GM23338 (cell line): ENCODE measurements around the gene LSM14A. TPM values are rescaled to one million over a fixed set of nuclear protein-coding genes. Genes with fewer than 3 reads are reported as not detected.

Experiments
- EZH2 ChIP-seq: fragments of 200-600 bp; sonication (generic); IDR thresholded peaks from one replicate; pipeline ENCODE4 v1.8.0; 2017; ENCODE audit warnings: antibody characterized with exemption, mild to moderate bottlenecking, low read depth; ENCODE audit not compliant: unreplicated experiment
- EZH2phosphoT487 ChIP-seq: fragments of 200-600 bp; sonication (generic); IDR thresholded peaks from one replicate; pipeline ENCODE4 v1.8.1; 2018; ENCODE audit warnings: antibody characterized with exemption; ENCODE audit not compliant: unreplicated experiment
- NANOG ChIP-seq: IDR thresholded peaks from 2 replicates; pipeline ENCODE4 v1.6.1; 2016; ENCODE audit warnings: antibody characterized with exemption, borderline replicate concordance
- POLR2AphosphoS5 ChIP-seq: IDR thresholded peaks from 2 replicates; pipeline ENCODE4 v1.6.1; 2016; ENCODE audit warnings: antibody characterized with exemption, low read depth
- ZNF114 ChIP-seq: fragments of 250-450 bp; sonication (Bioruptor Pico); IDR thresholded peaks from 2 replicates; pipeline ENCODE4 v1.5.0; 2020; ENCODE audit warnings: mild to moderate bottlenecking, moderate library complexity
- polyA plus RNA-seq: library from polyadenylated mRNA; unstranded; fragments of >200 nt; fragmentation: Nextera tagmentation; extraction: Ambion mirVana; gene quantifications from 2 replicates; pipeline ENCODE4 v1.2.1, GENCODE V29; 2016
- total RNA-seq: library from RNA; depleted of rRNA; stranded (reverse); fragments of >200 nt; shearing (Covaris generic); gene quantifications from 2 replicates; pipeline ENCODE4 v1.2.3, GENCODE V29; 2014
- TF ChIP-seq, protein P1 (sequence below): fragments of 250-450 bp; sonication (Bioruptor Pico); IDR thresholded peaks from 2 replicates; pipeline ENCODE4 v1.5.0; 2020; ENCODE audit warnings: mild to moderate bottlenecking, moderate library complexity
- TF ChIP-seq, protein P2 (sequence below): IDR thresholded peaks from one replicate; pipeline ENCODE4 v1.6.1; 2018; ENCODE audit warnings: antibody characterized with exemption; ENCODE audit not compliant: unreplicated experiment

The LSM14A gene
- total and polyA plus RNA-seq, 2 experiments from 2014 or later = 109 to 166 TPM

DNA sequence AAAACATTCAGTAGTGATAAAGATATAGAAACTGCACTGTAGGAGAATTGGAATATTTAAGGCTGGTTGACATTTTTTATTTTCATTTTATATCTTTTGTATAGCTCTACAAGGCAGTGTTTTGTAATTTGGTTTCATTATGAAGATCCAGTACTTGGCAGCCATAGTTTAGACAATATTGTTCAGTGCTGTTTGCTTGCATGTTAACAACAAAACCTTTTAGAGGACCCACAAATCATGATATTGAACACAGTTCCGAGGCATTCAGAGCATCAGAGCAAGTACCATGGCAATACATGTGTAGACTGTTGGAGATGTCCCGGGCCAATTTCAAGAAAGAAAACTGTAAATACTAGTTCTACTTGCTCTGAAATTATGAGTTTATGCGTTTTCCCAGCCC lies 56.5 kb downstream of the LSM14A start (continued):
- TF ChIP-seq, protein P1, sequence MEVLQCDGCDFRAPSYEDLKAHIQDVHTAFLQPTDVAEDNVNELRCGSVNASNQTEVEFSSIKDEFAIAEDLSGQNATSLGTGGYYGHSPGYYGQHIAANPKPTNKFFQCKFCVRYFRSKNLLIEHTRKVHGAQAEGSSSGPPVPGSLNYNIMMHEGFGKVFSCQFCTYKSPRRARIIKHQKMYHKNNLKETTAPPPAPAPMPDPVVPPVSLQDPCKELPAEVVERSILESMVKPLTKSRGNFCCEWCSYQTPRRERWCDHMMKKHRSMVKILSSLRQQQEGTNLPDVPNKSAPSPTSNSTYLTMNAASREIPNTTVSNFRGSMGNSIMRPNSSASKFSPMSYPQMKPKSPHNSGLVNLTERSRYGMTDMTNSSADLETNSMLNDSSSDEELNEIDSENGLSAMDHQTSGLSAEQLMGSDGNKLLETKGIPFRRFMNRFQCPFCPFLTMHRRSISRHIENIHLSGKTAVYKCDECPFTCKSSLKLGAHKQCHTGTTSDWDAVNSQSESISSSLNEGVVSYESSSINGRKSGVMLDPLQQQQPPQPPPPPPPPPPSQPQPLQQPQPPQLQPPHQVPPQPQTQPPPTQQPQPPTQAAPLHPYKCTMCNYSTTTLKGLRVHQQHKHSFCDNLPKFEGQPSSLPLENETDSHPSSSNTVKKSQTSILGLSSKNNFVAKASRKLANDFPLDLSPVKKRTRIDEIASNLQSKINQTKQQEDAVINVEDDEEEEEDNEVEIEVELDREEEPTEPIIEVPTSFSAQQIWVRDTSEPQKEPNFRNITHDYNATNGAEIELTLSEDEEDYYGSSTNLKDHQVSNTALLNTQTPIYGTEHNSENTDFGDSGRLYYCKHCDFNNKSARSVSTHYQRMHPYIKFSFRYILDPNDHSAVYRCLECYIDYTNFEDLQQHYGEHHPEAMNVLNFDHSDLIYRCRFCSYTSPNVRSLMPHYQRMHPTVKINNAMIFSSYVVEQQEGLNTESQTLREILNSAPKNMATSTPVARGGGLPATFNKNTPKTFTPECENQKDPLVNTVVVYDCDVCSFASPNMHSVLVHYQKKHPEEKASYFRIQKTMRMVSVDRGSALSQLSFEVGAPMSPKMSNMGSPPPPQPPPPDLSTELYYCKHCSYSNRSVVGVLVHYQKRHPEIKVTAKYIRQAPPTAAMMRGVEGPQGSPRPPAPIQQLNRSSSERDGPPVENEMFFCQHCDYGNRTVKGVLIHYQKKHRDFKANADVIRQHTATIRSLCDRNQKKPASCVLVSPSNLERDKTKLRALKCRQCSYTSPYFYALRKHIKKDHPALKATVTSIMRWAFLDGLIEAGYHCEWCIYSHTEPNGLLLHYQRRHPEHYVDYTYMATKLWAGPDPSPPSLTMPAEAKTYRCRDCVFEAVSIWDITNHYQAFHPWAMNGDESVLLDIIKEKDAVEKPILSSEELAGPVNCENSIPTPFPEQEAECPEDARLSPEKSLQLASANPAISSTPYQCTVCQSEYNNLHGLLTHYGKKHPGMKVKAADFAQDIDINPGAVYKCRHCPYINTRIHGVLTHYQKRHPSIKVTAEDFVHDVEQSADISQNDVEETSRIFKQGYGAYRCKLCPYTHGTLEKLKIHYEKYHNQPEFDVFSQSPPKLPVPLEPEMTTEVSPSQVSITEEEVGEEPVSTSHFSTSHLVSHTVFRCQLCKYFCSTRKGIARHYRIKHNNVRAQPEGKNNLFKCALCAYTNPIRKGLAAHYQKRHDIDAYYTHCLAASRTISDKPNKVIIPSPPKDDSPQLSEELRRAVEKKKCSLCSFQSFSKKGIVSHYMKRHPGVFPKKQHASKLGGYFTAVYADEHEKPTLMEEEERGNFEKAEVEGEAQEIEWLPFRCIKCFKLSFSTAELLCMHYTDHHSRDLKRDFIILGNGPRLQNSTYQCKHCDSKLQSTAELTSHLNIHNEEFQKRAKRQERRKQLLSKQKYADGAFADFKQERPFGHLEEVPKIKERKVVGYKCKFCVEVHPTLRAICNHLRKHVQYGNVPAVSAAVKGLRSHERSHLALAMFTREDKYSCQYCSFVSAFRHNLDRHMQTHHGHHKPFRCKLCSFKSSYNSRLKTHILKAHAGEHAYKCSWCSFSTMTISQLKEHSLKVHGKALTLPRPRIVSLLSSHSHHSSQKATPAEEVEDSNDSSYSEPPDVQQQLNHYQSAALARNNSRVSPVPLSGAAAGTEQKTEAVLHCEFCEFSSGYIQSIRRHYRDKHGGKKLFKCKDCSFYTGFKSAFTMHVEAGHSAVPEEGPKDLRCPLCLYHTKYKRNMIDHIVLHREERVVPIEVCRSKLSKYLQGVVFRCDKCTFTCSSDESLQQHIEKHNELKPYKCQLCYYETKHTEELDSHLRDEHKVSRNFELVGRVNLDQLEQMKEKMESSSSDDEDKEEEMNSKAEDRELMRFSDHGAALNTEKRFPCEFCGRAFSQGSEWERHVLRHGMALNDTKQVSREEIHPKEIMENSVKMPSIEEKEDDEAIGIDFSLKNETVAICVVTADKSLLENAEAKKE = no peak
- TF ChIP-seq, protein P2, sequence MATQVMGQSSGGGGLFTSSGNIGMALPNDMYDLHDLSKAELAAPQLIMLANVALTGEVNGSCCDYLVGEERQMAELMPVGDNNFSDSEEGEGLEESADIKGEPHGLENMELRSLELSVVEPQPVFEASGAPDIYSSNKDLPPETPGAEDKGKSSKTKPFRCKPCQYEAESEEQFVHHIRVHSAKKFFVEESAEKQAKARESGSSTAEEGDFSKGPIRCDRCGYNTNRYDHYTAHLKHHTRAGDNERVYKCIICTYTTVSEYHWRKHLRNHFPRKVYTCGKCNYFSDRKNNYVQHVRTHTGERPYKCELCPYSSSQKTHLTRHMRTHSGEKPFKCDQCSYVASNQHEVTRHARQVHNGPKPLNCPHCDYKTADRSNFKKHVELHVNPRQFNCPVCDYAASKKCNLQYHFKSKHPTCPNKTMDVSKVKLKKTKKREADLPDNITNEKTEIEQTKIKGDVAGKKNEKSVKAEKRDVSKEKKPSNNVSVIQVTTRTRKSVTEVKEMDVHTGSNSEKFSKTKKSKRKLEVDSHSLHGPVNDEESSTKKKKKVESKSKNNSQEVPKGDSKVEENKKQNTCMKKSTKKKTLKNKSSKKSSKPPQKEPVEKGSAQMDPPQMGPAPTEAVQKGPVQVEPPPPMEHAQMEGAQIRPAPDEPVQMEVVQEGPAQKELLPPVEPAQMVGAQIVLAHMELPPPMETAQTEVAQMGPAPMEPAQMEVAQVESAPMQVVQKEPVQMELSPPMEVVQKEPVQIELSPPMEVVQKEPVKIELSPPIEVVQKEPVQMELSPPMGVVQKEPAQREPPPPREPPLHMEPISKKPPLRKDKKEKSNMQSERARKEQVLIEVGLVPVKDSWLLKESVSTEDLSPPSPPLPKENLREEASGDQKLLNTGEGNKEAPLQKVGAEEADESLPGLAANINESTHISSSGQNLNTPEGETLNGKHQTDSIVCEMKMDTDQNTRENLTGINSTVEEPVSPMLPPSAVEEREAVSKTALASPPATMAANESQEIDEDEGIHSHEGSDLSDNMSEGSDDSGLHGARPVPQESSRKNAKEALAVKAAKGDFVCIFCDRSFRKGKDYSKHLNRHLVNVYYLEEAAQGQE = no peak
- no peak for TF ChIP-seq EZH2
- no peak for TF ChIP-seq ZNF114 (CRISPR knock-in tag)
- no peak for TF ChIP-seq NANOG
- no peak for TF ChIP-seq POLR2AphosphoS5
- TF ChIP-seq EZH2phosphoT487 = no peak
